Activated naive CD4-positive, alpha-beta T cell treated with Interleukin-2 at 50 U/mL for 16 hours (primary cell): ENCODE data around the gene PPM1G.
A peak's percentile ranks its signal among the peaks of the same experiment; 100 is the strongest.
"Not testable (repeated sequence)": the region's sequence is repeated elsewhere in the genome, so short reads cannot be mapped to it uniquely, and the experiment has no call there.

Source experiments
- DNase-seq: peaks from one replicate; pipeline ENCODE4 v3.0.0-alpha.2; 2020

The PPM1G gene

GRCh38 chr2:27409321-27410073, at the start of gene PPM1G:
Gene PPM1G (minus strand): TSS chr2:27409591. CDS start chr2:27409422, 169 bp downstream.
- DNase-seq = peak; percentile 98

GRCh38 chr2:27453968-27454367, 44.6 kb upstream of the PPM1G start:
- no peak for DNase-seq

- no peak for DNase-seq
These were observed 41.7 kb upstream of the PPM1G start for GRCh38 chr2:27451095-27451494.

GRCh38 chr2:27448381-27448780, 39.0 kb upstream of the PPM1G start:
- DNase-seq = no peak

- no peak for DNase-seq
These were observed 36.7 kb upstream of the PPM1G start for GRCh38 chr2:27446057-27446456.

GRCh38 chr2:27445615-27446014, 36.2 kb upstream of the PPM1G start:
- DNase-seq = no peak

- DNase-seq = no peak
These were observed 35.8 kb upstream of the PPM1G start for GRCh38 chr2:27445155-27445554.

- no peak for DNase-seq
These were observed 33.5 kb upstream of the PPM1G start for GRCh38 chr2:27442920-27443282.

- DNase-seq = peak; percentile 57
These were observed 32.8 kb upstream of the PPM1G start, which contains the start of gene KRTCAP3 for GRCh38 chr2:27441958-27442919. Gene KRTCAP3 (plus strand): TSS chr2:27442381. CDS start chr2:27442413, 32 bp downstream.

GRCh38 chr2:27441226-27441926, 32.0 kb upstream of the PPM1G start:
- no peak for DNase-seq

GRCh38 chr2:27435628-27436027, 26.2 kb upstream of the PPM1G start:
- no peak for DNase-seq

GRCh38 chr2:27431395-27431794, 22.0 kb upstream of the PPM1G start:
- peak; percentile 27 for DNase-seq

- peak; percentile 77 for DNase-seq
These were observed 19.7 kb upstream of the PPM1G start for GRCh38 chr2:27428978-27429541.

- peak; percentile 94 for DNase-seq
These were observed 19.0 kb upstream of the PPM1G start, which contains the start of gene NRBP1 for GRCh38 chr2:27428213-27428977. Gene NRBP1 (plus strand): TSS chr2:27428631. CDS start chr2:27433274, 4,643 bp downstream.

GRCh38 chr2:27427863-27428212, 18.4 kb upstream of the PPM1G start:
- DNase-seq = no peak

GRCh38 chr2:27425039-27425438, 15.6 kb upstream of the PPM1G start:
- DNase-seq = not testable (repeated sequence)

- DNase-seq = no peak
These were observed 13.6 kb upstream of the PPM1G start for GRCh38 chr2:27422958-27423357.

GRCh38 chr2:27421660-27422250, 12.4 kb upstream of the PPM1G start:
- DNase-seq = no peak

- DNase-seq = no peak
These were observed 11.6 kb upstream of the PPM1G start for GRCh38 chr2:27420996-27421395.

GRCh38 chr2:27416151-27416550, 6.8 kb upstream of the PPM1G start:
- no peak for DNase-seq

- DNase-seq = no peak
These were observed 3.2 kb upstream of the PPM1G start for GRCh38 chr2:27412419-27413152.
